ENCODE results near the gene ADAMTS10. TPM values are rescaled to one million over a fixed set of nuclear protein-coding genes. Genes with fewer than 3 reads are reported as not detected.
A peak's percentile ranks its signal among the peaks of the same experiment; 100 is the strongest.

Gene ADAMTS10
- total and polyA plus RNA-seq, 2 of the 8 experiments (the other 6 are each of a cell fraction or from before 2014, with no cell fraction given) = 6.9 to 17.4 TPM

GRCh38 chr19:8596168-8596567 lies 14.3 kb downstream of the ADAMTS10 start:
- Histone ChIP-seq H3K9me3 (ENCODE audit: insufficient read depth in 2 of 2, low read depth in 1 of 2, low read length in 1 of 2) (peaks cover 3 to 5% of the 10 kb centered on the region in 2 experiments; a peak in 1 of 4 replicates), H2BK5ac (ENCODE audit: low read depth, low read length) (no peak overlapping the region; the same call in 1 of the 2 replicates), H2BK15ac (ENCODE audit: low read length) (no peak overlapping the region), H3K79me1 (ENCODE audit: low read depth, low read length) (no peaks in the 10 kb centered on the region; the same call in 1 of the 2 replicates), H3K4me3 (ENCODE audit: extremely low read depth in 1 of 4, insufficient read depth in 2 of 4, low read depth in 3 of 4, low read length in 4 of 4) (no peak overlapping the region), H3K27me3 (replicated peaks in 1 of 4; ENCODE audit: control insufficient read depth in 3 of 4, extremely low read depth in 1 of 4, insufficient read depth in 3 of 4, low read length in 3 of 4) (no peaks in the 10 kb centered on the region; a peak in 1 of 7 replicates), H4K5ac (ENCODE audit: insufficient read length, low read depth, low read length) (no peak overlapping the region), H3K56ac (replicated peaks; ENCODE audit: insufficient read length, low read depth, low read length) (no peak overlapping the region), H3K23ac (ENCODE audit: insufficient read length) (no peak overlapping the region), H3K23me2 (ENCODE audit: low read depth, low read length) (peaks cover 9% of the 10 kb centered on the region; the same call in 1 of the 2 replicates), H2BK12ac (ENCODE audit: low read depth, low read length) (no peak overlapping the region), H4K20me1 (replicated peaks in 1 of 2; ENCODE audit: control insufficient read depth in 1 of 2, insufficient read depth in 2 of 2, low read length in 2 of 2) (peaks cover 0 to 3% of the 10 kb centered on the region in 2 experiments), H3K4ac (replicated peaks; ENCODE audit: insufficient read length, low read depth, low read length) (no peak overlapping the region), H3K79me2 (ENCODE audit: control insufficient read depth in 1 of 2, insufficient read depth in 2 of 2, low read length in 2 of 2) (no peaks in the 10 kb centered on the region), H2BK120ac (replicated peaks; ENCODE audit: low read depth, low read length) (no peak overlapping the region), H3K9ac (replicated peaks in 1 of 4; ENCODE audit: extremely low read depth in 1 of 4, low read depth in 3 of 4, low read length in 3 of 4) (no peak overlapping the region; a peak in 1 of 7 replicates), H3K4me1 (replicated peaks in 1 of 4; ENCODE audit: control insufficient read depth in 3 of 4, insufficient read depth in 4 of 4, low read length in 3 of 4) (peaks cover 0 to 5% (median under 1%) of the 10 kb centered on the region in 4 experiments; a peak in 4 of 7 replicates), H4K8ac (ENCODE audit: extremely low read depth, insufficient read depth, low read length) (no peak overlapping the region), H2AK5ac (ENCODE audit: low read depth, low read length) (no peak overlapping the region), H2BK20ac (ENCODE audit: low read length) (no peak overlapping the region), H4K91ac (replicated peaks; ENCODE audit: insufficient read length, low read length) (no peak overlapping the region), H3K4me2 (ENCODE audit: insufficient read depth in 1 of 2, low read depth in 2 of 2, low read length in 2 of 2) (no peak overlapping the region), H3K18ac (ENCODE audit: extremely low read depth, low read length) (no peak overlapping the region), H2AFZ (ENCODE audit: low read length) (no peak overlapping the region), H3K36me3 (ENCODE audit: control insufficient read depth in 2 of 4, insufficient read depth in 4 of 4, low read length in 3 of 4) (peaks cover 0 to 11% (median 4%) of the 10 kb centered on the region in 4 experiments; a peak in 3 of 8 replicates), H3K14ac (ENCODE audit: insufficient read length) (no peak overlapping the region), H3K27ac (ENCODE audit: low read depth, low read length) (no peak overlapping the region)
- FAIRE-seq (no peak), DNase-seq (ENCODE audit: low read depth in 1 of 2, low spot score in 2 of 2) (no peak)
- WGBS, 2 experiments (ENCODE audit: extremely low coverage in 1 of 2, insufficient coverage in 1 of 2, insufficient read length in 1 of 2, insufficient replicate concordance in 2 of 2, low coverage in 1 of 2, low lambda C conversion rate in 2 of 2, missing lambda C conversion rate in 1 of 2) = 93% methylated on average over 12 of the region's 23 CpGs; no CpG with 5 or more reads in 1 of the 2 experiments
- CTCF ChIA-PET (ENCODE audit: partially characterized antibody) = interaction anchor here (0.6 to 5.1 kb wide), 13 partner anchors 9 to 368 kb away, joined by 3 to 20 read pairs (median 4); no protein-coding TSS in a partner anchor
- POLR2A ChIA-PET (ENCODE audit: partially characterized antibody) = interaction anchor here (0.7 to 7.9 kb wide), 4 partner anchors 10 to 70 kb away, joined by 3 to 117 read pairs (median 4); partner anchors contain the start of gene MYO1F
- TF ChIP-seq TEAD4 (IDR thresholded peaks at IDR 0.05; ENCODE audit: low read depth, low read length) = 0 out of 2 replicates have a peak, but pooled peaks have one; percentile 8
